Lower lobe of right lung (tissue), 2 donors: ENCODE measurements around the gene BET1L. TPM values are rescaled to one million over a fixed set of nuclear protein-coding genes. Genes with fewer than 3 reads are reported as not detected.
A peak's percentile ranks its signal among the peaks of the same experiment; 100 is the strongest.

Experiments
- ATAC-seq, 2 donors: fragments of 200-7000 bp; cut with Tn5 transposase; one replicate each; pipeline ENCODE4 v1.9.1; 2020 to 2022; ENCODE audit warnings: mild to moderate bottlenecking in 2 of 2, moderate library complexity in 2 of 2
- DNase-seq: peaks from one replicate; pipeline ENCODE4 v3.0.0-alpha.2; 2020
- H3K27ac ChIP-seq: fragments of 200-600 bp; one replicate; pipeline ENCODE4 v1.8.0; 2022
- H3K27me3 ChIP-seq: fragments of 200-600 bp; one replicate; pipeline ENCODE4 v1.8.0; 2022; ENCODE audit warnings: low read depth
- H3K36me3 ChIP-seq: fragments of 200-600 bp; one replicate; pipeline ENCODE4 v1.8.0; 2022; ENCODE audit warnings: mild to moderate bottlenecking
- H3K4me1 ChIP-seq: fragments of 200-600 bp; one replicate; pipeline ENCODE4 v1.8.0; 2022
- H3K4me3 ChIP-seq: fragments of 200-600 bp; one replicate; pipeline ENCODE4 v1.8.0; 2022; ENCODE audit warnings: mild to moderate bottlenecking
- H3K9me3 ChIP-seq: fragments of 200-600 bp; one replicate; pipeline ENCODE4 v1.8.0; 2022
- CTCF ChIP-seq: fragments of 200-600 bp; IDR thresholded peaks from one replicate; pipeline ENCODE4 v1.8.0; 2022; ENCODE audit warnings: antibody characterized with exemption, mild to moderate bottlenecking
- intact Hi-C: fragments of 100-400 bp; cut with DNase I; formaldehyde crosslinking; loops from one replicate; pipeline ENCODE4 v1.11.0; 2022
- total RNA-seq: library from RNA; stranded (reverse); fragmentation: NEBNext Ultra II Directional; extraction: Animal tissue kit (Norgen Biotek cat#: 25700); gene quantifications from one replicate; pipeline ENCODE4 v1.2.1, GENCODE V29; 2021
- donor health status: DM: no; HTN: yes; CAD: no; lungs with severe emphysema.

BET1L gene
- total RNA-seq, 1 donor from 2014 or later = 54.2 TPM

- ATAC-seq (no peak), DNase-seq (no peak)
- TF ChIP-seq CTCF = no peak
- Histone ChIP-seq H3K4me3 (no peak overlapping the region), H3K27ac (no peak overlapping the region), H3K4me1 (no peaks in the 10 kb centered on the region), H3K36me3 (peaks cover 58% of the 10 kb centered on the region), H3K9me3 (no peaks in the 10 kb centered on the region), H3K27me3 (no peaks in the 10 kb centered on the region)
- intact Hi-C loops = no loop called here
Observed at GRCh38 chr11:252666-253065, 45.5 kb upstream of the BET1L start.

- no peak for ATAC-seq
- no peak overlapping the region for H3K4me3 ChIP-seq
- H3K36me3 ChIP-seq = peaks cover 69% of the 10 kb centered on the region
- DNase-seq = no peak
- intact Hi-C loops = no loop called here
- no peaks in the 10 kb centered on the region for H3K4me1 ChIP-seq
- H3K9me3 ChIP-seq = no peaks in the 10 kb centered on the region
- no peaks in the 10 kb centered on the region for H3K27me3 ChIP-seq
- H3K27ac ChIP-seq = no peak overlapping the region
- TF ChIP-seq CTCF = no peak
Observed at GRCh38 chr11:251550-251949, 44.4 kb upstream of the BET1L start.

GRCh38 chr11:250740-251299, 43.6 kb upstream of the BET1L start:
- TF ChIP-seq CTCF = peak; percentile 69
- Histone ChIP-seq H3K4me1 (no peaks in the 10 kb centered on the region), H3K4me3 (no peak overlapping the region), H3K9me3 (no peaks in the 10 kb centered on the region), H3K27ac (no peak overlapping the region), H3K36me3 (peaks cover 77% of the 10 kb centered on the region), H3K27me3 (no peaks in the 10 kb centered on the region)
- intact Hi-C loops = no loop called here
- ATAC-seq (peak; percentile 83), DNase-seq (peak; percentile 77)

- H3K27ac ChIP-seq = no peak overlapping the region
- H3K4me3 ChIP-seq = no peak overlapping the region
- DNase-seq (no peak), ATAC-seq (no peak)
- intact Hi-C loops = no loop called here
- no peaks in the 10 kb centered on the region for H3K27me3 ChIP-seq
- H3K4me1 ChIP-seq = no peaks in the 10 kb centered on the region
- no peak for TF ChIP-seq CTCF
- H3K9me3 ChIP-seq = no peaks in the 10 kb centered on the region
- H3K36me3 ChIP-seq = peaks cover 80% of the 10 kb centered on the region
Observed at GRCh38 chr11:250274-250673, 43.1 kb upstream of the BET1L start.

- no peak overlapping the region for H3K27ac ChIP-seq
- H3K4me1 ChIP-seq = no peaks in the 10 kb centered on the region
- H3K9me3 ChIP-seq = no peaks in the 10 kb centered on the region
- TF ChIP-seq CTCF = no peak
- DNase-seq (no peak), ATAC-seq (no peak)
- H3K27me3 ChIP-seq = no peaks in the 10 kb centered on the region
- peaks cover 93% of the 10 kb centered on the region for H3K36me3 ChIP-seq
- intact Hi-C loops = no loop called here
- H3K4me3 ChIP-seq = no peak overlapping the region
Observed at GRCh38 chr11:249062-249461, 41.9 kb upstream of the BET1L start.

GRCh38 chr11:244376-244775, 37.2 kb upstream of the BET1L start:
- Histone ChIP-seq H3K27ac (no peak overlapping the region), H3K27me3 (no peaks in the 10 kb centered on the region), H3K4me3 (no peak overlapping the region), H3K4me1 (no peaks in the 10 kb centered on the region), H3K36me3 (peaks cover 97% of the 10 kb centered on the region), H3K9me3 (no peaks in the 10 kb centered on the region)
- intact Hi-C loops = no loop called here
- no peak for TF ChIP-seq CTCF
- DNase-seq (no peak), ATAC-seq (no peak)
